Vagina (tissue), 2 donors: Measurements from ENCODE around the gene GSC2. TPM values are rescaled to one million over a fixed set of nuclear protein-coding genes. Genes with fewer than 3 reads are reported as not detected.

Source experiments
- DNase-seq, 2 donors: peaks; one replicate each; pipeline ENCODE4 v3.0.0-alpha.2; 2017; ENCODE audit errors: extremely low spot score in 2 of 2
- H3K27ac ChIP-seq: fragments of 200-600 bp; sonication (generic); one replicate; pipeline ENCODE4 v1.5.1; 2019
- H3K27me3 ChIP-seq: fragments of 200-600 bp; sonication (generic); one replicate; pipeline ENCODE4 v1.5.1; 2019
- H3K36me3 ChIP-seq, 2 donors: fragments of 200-600 bp; sonication (generic); one replicate each; pipeline ENCODE4 v1.5.1; 2017 to 2019
- H3K4me1 ChIP-seq: fragments of 200-600 bp; sonication (generic); one replicate; pipeline ENCODE4 v1.5.1; 2019
- H3K4me3 ChIP-seq, 2 donors: fragments of 200-600 bp; sonication (generic); 1 replicate in 1 of 2; 2 replicates in 1 of 2; pipeline ENCODE4 v1.5.1; 2016 to 2019
- H3K9me3 ChIP-seq: fragments of 200-600 bp; sonication (generic); one replicate; pipeline ENCODE4 v1.5.1; 2019
- CTCF ChIP-seq, 3 experiments: fragments of 450-650 bp in 2 of 3; fragments of 200-600 bp in 1 of 3; sonication (generic) in 1 of 3; IDR thresholded peaks; one replicate each; pipeline ENCODE4 v1.5.1; 2017 to 2019; ENCODE audit warnings: antibody characterized with exemption in 3 of 3, mild to moderate bottlenecking in 2 of 3, moderate library complexity in 2 of 3
- POLR2A ChIP-seq, 2 donors: fragments of 450-650 bp; IDR thresholded peaks; one replicate each; pipeline ENCODE4 v1.6.1; 2017; ENCODE audit warnings: antibody characterized with exemption in 2 of 2, mild to moderate bottlenecking in 2 of 2, moderate library complexity in 2 of 2
- POLR2AphosphoS5 ChIP-seq, 2 donors: sonication (generic); formaldehyde crosslinking; IDR thresholded peaks; one replicate each; pipeline ENCODE4 v1.9.0; 2017; ENCODE audit warnings: antibody characterized with exemption in 2 of 2, mild to moderate bottlenecking in 2 of 2, low read depth in 1 of 2; ENCODE audit not compliant: insufficient read depth in 1 of 2
- intact Hi-C: fragments of 100-400 bp; cut with DNase I; formaldehyde crosslinking; loops from one replicate; pipeline ENCODE4 v1.15.1; 2023
- total RNA-seq: library from RNA; depleted of rRNA; stranded (reverse); fragments of >200 nt; gene quantifications from one replicate; pipeline ENCODE4 v1.2.3, GENCODE V29; 2016

Gene GSC2
- total RNA-seq, 1 donor from 2014 or later: not detected

- Histone ChIP-seq H3K4me3 (no peak overlapping the region), H3K27ac (no peak overlapping the region), H3K36me3 (no peaks in the 10 kb centered on the region), H3K9me3 (no peaks in the 10 kb centered on the region), H3K4me1 (no peaks in the 10 kb centered on the region), H3K27me3 (no peaks in the 10 kb centered on the region)
- no peak for DNase-seq
- TF ChIP-seq CTCF (IDR thresholded peaks at IDR 0.05) (no peak), POLR2AphosphoS5 (IDR thresholded peaks at IDR 0.05; ENCODE audit: insufficient read depth in 1 of 2, low read depth in 1 of 2) (no peak), POLR2A (IDR thresholded peaks at IDR 0.05) (no peak)
- intact Hi-C loops: no loop called here
Observed at GRCh38 chr22:19195796-19196731, 46.0 kb upstream of the GSC2 start.

- H3K4me3 ChIP-seq: no peak overlapping the region
- intact Hi-C loops: no loop called here
- no peaks in the 10 kb centered on the region for H3K4me1 ChIP-seq
- H3K27me3 ChIP-seq: no peaks in the 10 kb centered on the region
- no peak for TF ChIP-seq POLR2AphosphoS5 (IDR thresholded peaks at IDR 0.05; ENCODE audit: insufficient read depth in 1 of 2, low read depth in 1 of 2)
- TF ChIP-seq CTCF (IDR thresholded peaks at IDR 0.05): no peak
- TF ChIP-seq POLR2A (IDR thresholded peaks at IDR 0.05): no peak
- no peaks in the 10 kb centered on the region for H3K36me3 ChIP-seq
- H3K27ac ChIP-seq: no peak overlapping the region
- DNase-seq: no peak
- no peaks in the 10 kb centered on the region for H3K9me3 ChIP-seq
Observed at GRCh38 chr22:19194766-19195536, 44.9 kb upstream of the GSC2 start.

GRCh38 chr22:19193879-19194278, 43.8 kb upstream of the GSC2 start:
- H3K9me3 ChIP-seq: no peaks in the 10 kb centered on the region
- no peak for TF ChIP-seq POLR2A (IDR thresholded peaks at IDR 0.05)
- no peak for TF ChIP-seq POLR2AphosphoS5 (IDR thresholded peaks at IDR 0.05; ENCODE audit: insufficient read depth in 1 of 2, low read depth in 1 of 2)
- TF ChIP-seq CTCF (IDR thresholded peaks at IDR 0.05): no peak
- intact Hi-C loops: no loop called here
- no peak overlapping the region for H3K4me3 ChIP-seq
- no peak overlapping the region for H3K27ac ChIP-seq
- no peaks in the 10 kb centered on the region for H3K4me1 ChIP-seq
- no peak for DNase-seq
- no peaks in the 10 kb centered on the region for H3K36me3 ChIP-seq
- no peaks in the 10 kb centered on the region for H3K27me3 ChIP-seq

- DNase-seq: no peak
- Histone ChIP-seq H3K9me3 (no peaks in the 10 kb centered on the region), H3K4me3 (no peak overlapping the region), H3K27ac (no peak overlapping the region), H3K27me3 (no peaks in the 10 kb centered on the region), H3K36me3 (no peaks in the 10 kb centered on the region), H3K4me1 (no peaks in the 10 kb centered on the region)
- TF ChIP-seq POLR2AphosphoS5 (IDR thresholded peaks at IDR 0.05; ENCODE audit: insufficient read depth in 1 of 2, low read depth in 1 of 2) (no peak), CTCF (IDR thresholded peaks at IDR 0.05) (no peak), POLR2A (IDR thresholded peaks at IDR 0.05) (no peak)
- intact Hi-C loops: no loop called here
Observed at GRCh38 chr22:19187716-19188563, 37.8 kb upstream of the GSC2 start.
